NB4 (cell line): ENCODE data around the gene FKBP14.

ENCODE experiments used
- CTCF ChIP-seq: IDR thresholded peaks from one replicate; pipeline ENCODE4 v1.5.1; 2012; ENCODE audit warnings: low read depth, low read length
- POLR2A ChIP-seq: IDR thresholded peaks from 2 replicates; pipeline ENCODE4 v1.6.1; 2011; ENCODE audit warnings: mild to moderate bottlenecking; ENCODE audit not compliant: insufficient read length; ENCODE audit errors: extremely low read depth

- TF ChIP-seq CTCF: no peak
- no peak for TF ChIP-seq POLR2A
These were observed 16.5 kb downstream of the FKBP14 start for GRCh38 chr7:30010021-30010420.
